Measurements from ENCODE around the gene OR4N2.
"Not testable (repeated sequence)": the region's sequence is repeated elsewhere in the genome, so short reads cannot be mapped to it uniquely, and the experiment has no call there.

Gene OR4N2

GRCh38 chr14:19803470-19803869, at the start of gene OR4N2:
OR4N2 (plus strand) TSS chr14:19803770; CDS start chr14:19827449, 23,679 bp downstream.
- DNase-seq = not testable (repeated sequence)

GRCh38 chr14:19754172-19754571, 49.4 kb upstream of the OR4N2 start:
- DNase-seq = no peak

- not testable (repeated sequence) for DNase-seq
Observed at GRCh38 chr14:19771491-19771890, 32.1 kb upstream of the OR4N2 start.

- DNase-seq = no peak
Observed at GRCh38 chr14:19771895-19772430, 31.6 kb upstream of the OR4N2 start.

GRCh38 chr14:19772454-19772853, 31.1 kb upstream of the OR4N2 start:
- DNase-seq = not testable (repeated sequence)

GRCh38 chr14:19773204-19773603, 30.4 kb upstream of the OR4N2 start, which contains the start of gene OR4M1:
OR4M1 (plus strand) TSS chr14:19773504; CDS start chr14:19780323, 6,819 bp downstream.
- DNase-seq = not testable (repeated sequence)

GRCh38 chr14:19775587-19775986, 28.0 kb upstream of the OR4N2 start:
- no peak for DNase-seq

GRCh38 chr14:19785848-19786247, 17.7 kb upstream of the OR4N2 start:
- not testable (repeated sequence) for DNase-seq

- not testable (repeated sequence) for DNase-seq
Observed at GRCh38 chr14:19787318-19787717, 16.3 kb upstream of the OR4N2 start.

GRCh38 chr14:19788150-19788549, 15.4 kb upstream of the OR4N2 start:
- DNase-seq = not testable (repeated sequence)

- DNase-seq = not testable (repeated sequence)
Observed at GRCh38 chr14:19796520-19797108, 7.0 kb upstream of the OR4N2 start.

GRCh38 chr14:19799880-19800279, 3.7 kb upstream of the OR4N2 start:
- DNase-seq = no peak

- no peak for DNase-seq
Observed at GRCh38 chr14:19800282-19801117, 3.1 kb upstream of the OR4N2 start.

GRCh38 chr14:19801118-19801464, 2.5 kb upstream of the OR4N2 start:
- no peak for DNase-seq

- not testable (repeated sequence) for DNase-seq
Observed at GRCh38 chr14:19813171-19813920, 9.8 kb downstream of the OR4N2 start.

GRCh38 chr14:19819879-19820278, 16.3 kb downstream of the OR4N2 start:
- not testable (repeated sequence) for DNase-seq

- DNase-seq = not testable (repeated sequence)
Observed at GRCh38 chr14:19821016-19821415, 17.4 kb downstream of the OR4N2 start.

- no peak for DNase-seq
Observed at GRCh38 chr14:19823178-19823577, 19.6 kb downstream of the OR4N2 start.

GRCh38 chr14:19823765-19824164, 20.2 kb downstream of the OR4N2 start:
- DNase-seq = no peak

GRCh38 chr14:19827626-19828244, 24.2 kb downstream of the OR4N2 start:
- DNase-seq = not testable (repeated sequence)

- DNase-seq = no peak
Observed at GRCh38 chr14:19828314-19828713, 24.7 kb downstream of the OR4N2 start.

GRCh38 chr14:19834203-19834848, 30.8 kb downstream of the OR4N2 start:
- not testable (repeated sequence) for DNase-seq

Measured in EL (cell line).